Stimulated activated CD4-positive, alpha-beta T cell treated with anti-CD3 and anti-CD28 coated beads, Interleukin-12 subunit alpha, Interleukin-12 subunit beta, amount 100 ng/mL, for 24 hours (primary cell): ENCODE data around the gene NR1D1.

ENCODE experiments used
- DNase-seq, 2 experiments: peaks; one replicate each; pipeline ENCODE4 v3.0.0-alpha.2; 2020; ENCODE audit warnings: low read depth in 2 of 2

The NR1D1 gene

DNA sequence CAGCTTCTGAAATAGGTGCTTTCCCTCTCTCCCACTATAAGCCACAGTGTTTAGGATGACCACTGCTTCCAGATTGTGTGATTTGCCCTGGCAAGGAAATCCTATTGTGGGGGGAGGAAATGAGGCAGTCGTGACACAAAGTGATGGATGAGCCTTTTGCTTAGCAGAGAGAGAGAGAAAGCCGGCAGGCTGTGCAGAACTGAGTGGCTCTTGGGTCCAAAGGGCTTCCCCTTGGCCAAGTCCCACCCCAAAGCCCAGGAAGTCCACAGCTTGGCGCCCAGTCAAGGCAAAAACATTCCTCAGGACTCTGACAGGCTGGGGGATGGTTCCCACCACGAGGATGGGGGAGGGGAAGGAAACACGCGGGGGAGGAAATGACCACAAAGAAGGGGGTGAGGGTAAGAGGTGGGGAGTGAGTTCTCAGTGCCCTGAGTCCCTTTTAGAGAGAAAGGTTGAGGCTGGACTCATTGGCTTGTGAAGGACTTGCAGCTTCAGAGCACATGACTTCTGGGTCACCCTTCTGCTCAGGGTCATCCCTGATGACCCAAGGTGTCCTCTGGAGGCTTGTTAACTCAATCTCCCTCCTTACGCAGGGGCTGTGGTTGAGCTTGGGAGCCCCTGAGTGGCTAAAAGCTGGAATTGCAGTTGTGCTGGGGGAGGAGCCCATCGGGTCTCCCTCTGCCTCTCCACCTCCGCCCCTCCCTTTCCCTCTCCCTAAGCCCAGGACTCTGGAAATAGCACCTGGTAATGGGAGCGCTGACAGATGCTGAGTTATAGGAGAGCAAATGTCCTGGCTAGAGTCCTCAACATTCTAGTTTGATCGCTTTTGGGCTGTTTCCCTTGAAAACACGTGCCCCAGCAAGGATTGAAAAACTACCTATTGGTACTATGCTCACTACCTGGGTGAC lies 11.1 kb upstream of the NR1D1 start:
- DNase-seq: peak in 1 of 2 experiments; percentile 62

DNA sequence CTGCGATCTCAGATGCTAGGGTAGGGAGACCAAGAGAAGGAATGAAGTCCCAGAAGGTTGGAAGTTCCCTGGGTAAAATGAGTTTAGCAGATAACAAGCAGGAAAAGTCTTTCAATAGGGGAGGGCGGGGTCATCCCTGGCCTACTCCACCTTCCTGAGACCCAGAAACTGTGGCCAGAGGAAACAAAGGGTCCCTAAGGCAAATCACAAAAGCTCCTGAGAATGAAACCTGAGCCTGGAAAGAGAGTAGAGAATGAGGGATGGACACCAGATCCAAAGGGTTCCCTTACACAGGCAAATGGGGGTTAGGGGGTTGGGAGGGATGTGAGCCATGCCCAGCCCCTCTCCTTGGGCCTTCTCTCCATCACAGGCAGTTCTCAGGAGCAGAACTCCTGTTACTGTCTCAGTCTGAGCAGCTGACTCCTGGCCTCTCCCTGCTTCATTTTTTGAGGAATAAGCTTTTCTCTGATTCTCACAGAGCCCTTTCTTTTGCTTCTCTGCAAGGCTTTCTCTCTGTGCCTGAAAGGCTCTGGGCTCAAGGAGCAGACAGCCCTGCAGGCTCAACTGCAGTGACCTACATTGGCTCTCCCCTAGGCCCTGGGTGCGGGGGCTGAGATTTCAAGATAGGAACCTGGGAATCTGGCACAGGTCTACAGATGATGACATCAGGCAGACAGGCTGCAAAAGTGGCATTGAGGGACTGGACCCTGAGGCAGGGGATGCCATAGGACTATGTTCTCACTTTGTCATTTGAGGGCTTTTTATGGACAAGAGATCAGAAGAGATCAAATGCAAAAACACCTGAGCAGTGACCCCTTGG lies 9.8 kb upstream of the NR1D1 start:
- DNase-seq: no peak

DNA sequence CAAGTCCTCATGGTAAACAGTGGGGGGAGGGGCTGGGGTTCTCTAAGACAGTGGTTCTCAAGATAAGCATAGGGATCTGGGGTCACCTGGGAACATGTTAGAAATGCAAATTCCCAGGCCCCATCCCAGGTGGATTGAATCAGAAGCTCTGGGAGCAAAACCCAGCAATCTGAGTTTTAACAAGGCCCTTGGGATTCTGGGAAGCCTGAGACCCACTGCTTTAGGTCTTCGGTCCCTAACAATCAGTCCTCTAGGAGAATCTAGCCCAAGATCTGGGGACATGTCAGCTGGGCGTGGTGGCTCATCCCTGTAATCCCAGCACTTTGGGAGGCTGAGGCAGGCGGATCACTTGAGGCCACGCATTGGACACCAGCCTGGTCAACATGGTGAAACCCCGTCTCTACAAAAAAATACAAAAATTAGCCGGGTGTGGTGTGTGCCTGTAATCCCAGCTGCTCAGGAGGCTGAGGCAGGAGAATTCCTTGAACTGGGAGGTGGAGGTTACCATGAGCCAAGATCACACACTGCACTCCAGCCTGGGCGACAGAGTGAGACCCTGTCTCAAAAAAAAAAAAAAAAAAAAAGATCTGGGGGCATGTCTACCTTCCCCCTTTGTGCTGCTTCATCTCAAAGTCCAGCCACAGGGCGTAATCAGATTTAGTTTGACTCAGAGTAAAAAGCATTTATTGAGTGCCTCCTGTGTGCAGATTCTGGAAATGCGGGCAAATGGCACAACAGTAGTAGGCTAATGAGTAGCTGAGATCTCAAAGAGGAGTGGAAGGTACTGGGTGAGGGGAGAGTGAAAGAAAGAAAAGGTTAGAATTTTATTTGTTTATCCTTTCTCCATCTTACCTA lies 8.8 kb upstream of the NR1D1 start:
- no peak for DNase-seq

DNA sequence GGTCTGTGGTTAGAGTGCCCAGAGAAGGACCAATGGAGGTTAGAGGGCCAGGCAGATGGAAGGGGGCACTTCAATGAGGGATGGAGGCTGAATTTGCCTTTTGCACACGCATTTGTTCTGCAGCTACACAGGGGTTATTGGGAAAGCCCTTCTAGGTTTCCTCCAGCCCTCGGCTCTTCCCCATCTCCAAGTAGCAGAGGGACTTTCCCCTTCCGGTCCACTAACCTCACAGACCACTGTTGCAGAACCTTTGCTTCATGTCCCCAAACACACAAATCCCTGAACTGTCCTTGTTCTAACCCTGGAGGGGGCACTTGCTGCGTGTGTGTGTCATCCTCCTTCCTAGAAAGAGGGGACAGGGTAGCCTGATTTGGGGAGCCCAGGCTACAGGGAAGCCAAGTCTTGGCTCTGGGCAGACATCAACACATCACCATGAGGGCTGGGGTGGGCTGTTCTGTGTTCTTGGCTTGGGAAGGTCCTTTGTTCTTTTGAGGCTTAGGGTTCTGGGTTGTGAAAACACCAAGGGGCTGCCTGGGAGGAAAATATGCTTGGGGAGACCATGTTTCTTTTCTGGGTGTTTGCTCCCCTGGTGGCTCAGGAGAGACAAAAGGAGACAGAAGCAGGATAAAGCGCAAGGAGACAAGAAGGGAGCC lies 7.3 kb upstream of the NR1D1 start:
- no peak for DNase-seq

DNA sequence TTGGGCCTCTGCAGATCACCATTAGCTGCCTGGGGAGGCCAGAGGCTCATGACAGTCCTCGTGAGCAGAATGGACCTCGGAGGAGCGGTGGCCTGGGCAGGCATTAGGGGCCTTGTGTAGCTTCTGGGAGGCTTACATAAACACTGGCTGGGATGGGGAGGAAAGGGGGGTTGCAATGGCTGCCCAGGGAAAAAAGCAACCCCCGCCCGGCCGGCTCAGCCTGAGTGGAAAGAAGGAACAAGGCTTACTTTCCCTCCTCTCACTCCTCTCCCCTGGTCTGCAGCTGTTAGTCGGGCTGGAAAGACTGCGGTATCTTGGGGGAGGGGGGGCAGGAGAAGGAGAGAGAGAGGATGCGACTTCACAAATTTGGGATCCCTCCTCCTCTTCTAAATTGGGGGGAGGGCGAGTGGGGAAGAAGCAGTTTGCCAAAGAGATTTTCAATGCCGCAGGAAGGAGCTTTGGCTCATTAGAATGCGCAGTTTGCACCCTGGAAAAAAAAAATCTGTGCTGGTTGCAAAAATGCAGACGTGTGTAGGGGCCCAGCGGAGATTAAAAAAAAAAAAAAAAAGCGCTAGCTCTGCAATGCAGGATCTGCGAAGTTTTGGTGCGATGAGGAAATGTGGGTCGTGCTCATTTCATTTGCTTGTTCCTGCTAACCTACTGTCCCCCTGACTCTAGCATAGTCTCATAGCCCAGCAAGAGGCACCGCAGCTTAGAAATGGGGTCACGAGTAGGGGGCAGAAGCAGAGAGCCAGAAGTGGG lies 6.6 kb upstream of the NR1D1 start:
- DNase-seq: no peak

DNA sequence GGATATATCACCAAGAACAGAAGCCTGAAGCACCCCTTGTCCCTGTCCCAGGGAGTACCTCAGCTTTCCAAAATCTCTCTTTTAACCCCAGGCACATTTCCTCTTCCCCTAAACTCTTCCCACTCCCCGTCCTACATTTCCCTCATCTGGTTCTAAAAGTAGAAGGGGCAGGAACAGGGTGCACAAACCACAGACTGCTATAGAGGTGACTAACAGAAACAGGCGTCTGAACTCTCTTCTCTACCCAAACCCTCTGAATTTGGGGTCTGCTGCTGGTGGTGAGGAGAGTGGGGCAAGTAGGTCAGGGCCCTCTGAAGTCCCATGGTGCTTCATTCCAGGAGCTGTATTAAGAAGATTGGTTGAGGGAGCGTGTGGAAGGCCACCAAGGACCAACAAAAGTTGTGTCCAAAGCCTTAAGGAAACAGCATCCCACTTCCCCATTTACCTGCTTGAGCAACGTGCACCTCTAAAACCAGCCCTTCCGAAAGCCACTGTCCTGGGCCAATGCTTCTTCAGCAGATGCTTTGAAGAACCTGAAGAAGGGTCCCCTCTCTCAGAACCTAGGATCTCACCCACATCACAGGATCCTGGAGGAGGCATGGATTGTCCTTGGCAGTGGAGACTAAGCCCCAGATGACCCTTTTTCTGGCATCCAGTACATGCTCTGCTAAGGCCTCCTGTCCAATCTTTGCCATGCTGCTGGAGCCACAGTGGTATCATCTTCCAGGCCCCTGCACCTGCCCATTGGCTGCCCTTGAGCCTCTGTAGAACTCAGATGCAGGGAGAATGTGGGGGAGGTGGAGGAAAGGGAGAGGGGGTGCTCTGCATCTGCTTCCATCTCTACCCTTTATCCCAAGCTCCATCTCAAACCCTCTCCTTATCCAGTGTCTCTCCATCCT lies 5.7 kb upstream of the NR1D1 start:
- no peak for DNase-seq

DNA sequence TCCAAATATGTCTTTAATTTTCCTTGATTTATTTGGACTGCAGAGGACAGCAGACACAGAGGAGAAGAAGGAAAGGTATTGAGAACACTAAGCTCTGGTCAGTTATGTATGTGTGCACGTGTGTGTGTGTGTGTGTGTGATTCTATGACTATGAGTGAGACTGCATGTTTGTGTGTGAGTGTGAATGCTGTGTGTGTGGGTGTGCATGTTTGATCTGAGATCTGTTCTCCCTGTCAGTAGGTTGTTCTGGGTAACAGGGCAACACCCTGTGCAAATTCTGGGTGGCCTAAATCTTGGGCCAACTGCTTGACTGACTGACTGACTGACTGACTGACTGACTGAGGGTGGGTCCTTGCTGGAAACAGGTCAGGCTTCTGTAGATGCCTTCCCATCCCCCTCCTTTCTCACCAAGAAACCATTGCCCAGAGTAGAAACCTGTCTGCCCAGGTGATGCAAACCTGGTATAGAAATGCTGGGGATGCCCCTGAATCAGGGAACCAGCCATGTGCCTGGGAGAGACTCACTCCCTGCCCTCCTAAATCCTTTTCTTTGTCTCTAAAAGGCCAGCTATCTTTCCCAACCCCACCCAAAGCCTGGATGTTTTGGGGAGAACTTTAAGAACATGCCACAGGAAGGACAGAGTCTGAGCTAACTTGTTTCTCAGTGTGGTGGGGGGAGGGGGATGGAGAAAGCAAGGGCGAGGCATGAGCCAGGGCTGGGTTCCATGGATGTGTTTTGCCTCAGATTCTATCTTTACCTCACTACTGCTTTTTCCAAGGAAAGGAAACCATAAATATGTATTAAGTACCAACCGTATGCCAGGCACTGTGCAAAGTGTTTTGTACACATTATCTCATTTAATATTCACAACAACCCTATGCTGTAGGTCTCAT lies 4.5 kb upstream of the NR1D1 start:
- no peak for DNase-seq

DNA sequence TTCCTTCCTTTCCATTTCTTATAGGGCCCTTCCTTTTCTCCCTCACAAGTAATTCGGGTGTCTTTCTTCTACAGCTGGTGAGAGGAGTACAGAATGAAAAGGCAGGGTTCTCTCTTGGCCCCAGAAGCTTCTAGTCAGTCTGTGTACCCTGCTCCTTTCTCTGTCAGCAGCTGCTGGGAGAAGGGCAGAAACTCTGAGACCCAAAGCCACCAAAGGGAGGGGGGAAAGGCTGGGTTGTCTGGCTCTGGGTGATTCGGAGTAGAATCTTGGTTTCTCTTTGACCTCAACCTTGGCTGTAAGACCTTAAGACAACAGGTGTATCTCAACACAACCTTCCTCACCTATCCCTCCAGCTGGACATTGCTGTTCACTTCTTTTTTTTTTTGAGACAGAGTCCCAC lies 3.3 kb upstream of the NR1D1 start:
- no peak for DNase-seq

DNA sequence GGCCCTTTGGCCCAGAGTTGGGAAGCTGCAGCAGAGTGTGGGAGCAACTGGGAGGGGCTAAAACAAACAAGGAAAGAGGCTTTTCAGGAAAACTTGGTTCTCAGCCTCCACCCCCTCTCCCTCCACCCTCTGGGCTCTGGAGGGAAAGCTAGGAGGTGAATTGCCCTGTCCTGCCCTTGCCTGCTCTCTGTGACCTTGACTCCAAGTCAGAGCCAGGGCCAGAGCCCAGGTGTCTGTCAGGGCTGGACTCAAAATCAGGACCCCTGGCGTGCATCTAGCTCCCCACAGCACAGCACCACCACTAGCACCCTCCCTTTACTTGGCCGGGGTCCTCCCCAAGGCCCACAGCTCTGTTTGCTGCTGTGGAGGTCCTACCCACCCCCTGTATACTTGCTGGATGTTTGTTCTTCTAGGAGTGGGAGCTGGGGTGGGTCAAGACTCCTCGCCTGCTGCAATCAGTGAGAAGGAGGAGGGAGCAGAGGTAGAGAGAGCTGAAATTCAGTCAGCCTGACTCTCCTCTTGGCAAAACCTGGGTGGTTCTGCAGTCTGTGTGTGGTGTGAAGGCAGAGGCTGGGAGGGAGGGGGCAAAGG lies 2.8 kb upstream of the NR1D1 start:
- DNase-seq: no peak

DNA sequence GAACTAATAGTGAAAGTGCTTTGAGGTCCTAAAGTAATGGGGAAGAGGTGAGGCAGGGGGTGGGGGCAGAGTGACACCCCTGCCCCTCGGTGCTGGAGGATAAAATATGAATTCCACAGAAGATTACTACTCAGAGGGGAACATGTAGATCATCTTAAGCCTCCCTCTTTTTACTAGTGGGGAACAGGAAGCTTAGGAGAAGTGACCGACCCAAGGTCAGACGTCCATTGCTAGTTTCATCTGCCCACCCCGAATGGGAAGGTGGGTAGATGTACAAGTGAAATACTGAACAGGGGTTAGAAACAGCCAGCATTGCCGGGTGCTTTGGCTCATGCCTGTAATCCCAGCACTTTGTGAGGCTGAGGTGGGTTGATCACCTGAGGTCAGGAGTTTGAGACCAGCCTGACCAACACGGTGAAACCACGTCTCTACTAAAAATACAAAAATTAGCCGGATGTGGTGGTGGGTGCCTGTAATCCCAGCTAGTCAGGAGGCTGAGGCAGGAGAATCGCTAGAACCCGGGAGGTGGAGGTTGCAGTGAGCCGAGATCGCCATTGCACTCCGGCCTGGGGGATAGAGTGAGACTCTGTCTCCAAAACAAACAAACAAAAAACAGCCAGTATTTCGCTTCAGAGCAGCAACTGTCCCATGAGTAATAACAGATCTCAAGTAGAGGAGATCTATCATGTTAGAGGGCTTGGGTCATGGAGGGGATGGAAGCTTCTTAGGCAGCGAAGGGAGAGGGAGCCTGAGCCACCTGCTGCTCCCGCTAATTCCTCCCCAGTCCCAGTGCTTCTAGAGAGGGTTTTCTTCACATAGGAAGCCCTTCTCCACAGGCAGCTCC lies 1.2 kb upstream of the NR1D1 start:
- no peak for DNase-seq

DNA sequence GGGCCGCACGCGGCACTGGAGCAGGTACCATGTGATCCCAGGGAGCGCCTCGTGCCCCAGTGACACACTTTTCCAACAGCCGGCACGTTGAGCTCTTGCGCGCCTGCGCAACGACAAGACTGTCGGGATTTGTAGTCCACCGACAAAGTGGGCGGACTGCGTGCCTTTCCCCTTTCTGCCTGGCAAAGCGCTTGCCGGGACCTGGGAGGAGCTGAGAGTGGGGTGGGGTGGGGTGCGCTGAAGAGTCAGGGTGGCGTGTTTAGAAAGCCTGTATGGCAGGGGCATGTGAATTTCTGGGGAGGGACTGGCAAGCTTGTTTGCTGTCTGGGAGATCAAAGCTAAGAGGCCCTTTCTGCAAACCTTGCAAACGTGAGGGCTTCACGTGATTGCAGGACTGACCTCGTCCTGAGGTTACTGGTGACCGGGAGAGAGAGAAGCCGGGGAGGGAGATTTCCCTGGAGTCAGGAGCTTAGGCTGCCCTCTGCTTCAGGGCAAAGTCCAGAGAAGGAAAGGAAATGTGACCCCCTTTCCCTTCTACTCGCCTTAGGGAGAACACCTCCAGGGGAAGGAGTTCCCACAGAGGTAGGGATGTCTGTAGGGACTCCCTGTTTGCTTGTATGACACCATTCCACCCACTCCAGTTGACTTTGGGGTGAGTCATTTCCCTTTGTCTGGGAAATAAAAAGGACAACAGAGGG lies 429 bp upstream of the NR1D1 start:
- peak; percentile 82 to 89 for DNase-seq

DNA sequence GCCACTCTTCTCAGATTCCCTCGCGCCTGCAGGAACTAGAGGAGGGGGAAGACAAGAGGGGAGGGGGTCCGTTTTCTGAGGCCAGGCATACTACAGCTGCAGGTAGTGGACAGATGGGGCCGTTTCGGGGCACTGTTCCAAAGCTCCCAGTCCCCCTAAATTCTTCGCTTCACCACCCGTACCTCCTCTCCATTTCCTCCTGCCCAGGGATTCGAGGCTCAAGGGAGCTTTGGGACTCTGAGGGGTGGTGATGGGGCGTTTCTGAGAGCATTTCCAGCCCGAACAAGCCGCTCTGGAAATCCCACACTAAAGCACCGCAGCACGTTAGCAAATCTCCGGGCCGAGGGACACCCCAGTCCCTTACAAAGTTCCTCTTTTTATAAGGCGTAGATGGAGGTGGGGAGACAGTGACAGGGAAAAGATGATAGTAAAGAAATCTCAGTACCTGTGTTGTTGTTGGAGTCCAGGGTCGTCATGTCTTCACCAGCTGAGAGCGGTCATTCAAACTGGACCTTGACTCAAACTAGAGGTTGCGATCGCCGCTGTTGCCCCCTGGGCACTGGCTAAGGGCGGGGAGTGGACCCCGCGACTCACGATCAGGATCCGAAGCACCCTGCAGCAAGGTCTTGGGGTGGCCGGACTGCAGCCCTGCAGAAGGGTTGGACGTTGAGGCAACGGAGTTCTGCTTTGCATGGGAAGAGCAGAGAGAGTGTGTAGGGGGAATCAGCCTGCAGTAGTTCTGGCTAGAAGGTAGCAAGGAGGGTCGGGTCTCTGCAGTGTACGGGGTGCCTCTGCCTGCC lies 570 bp downstream of the NR1D1 start:
- DNase-seq: no peak

DNA sequence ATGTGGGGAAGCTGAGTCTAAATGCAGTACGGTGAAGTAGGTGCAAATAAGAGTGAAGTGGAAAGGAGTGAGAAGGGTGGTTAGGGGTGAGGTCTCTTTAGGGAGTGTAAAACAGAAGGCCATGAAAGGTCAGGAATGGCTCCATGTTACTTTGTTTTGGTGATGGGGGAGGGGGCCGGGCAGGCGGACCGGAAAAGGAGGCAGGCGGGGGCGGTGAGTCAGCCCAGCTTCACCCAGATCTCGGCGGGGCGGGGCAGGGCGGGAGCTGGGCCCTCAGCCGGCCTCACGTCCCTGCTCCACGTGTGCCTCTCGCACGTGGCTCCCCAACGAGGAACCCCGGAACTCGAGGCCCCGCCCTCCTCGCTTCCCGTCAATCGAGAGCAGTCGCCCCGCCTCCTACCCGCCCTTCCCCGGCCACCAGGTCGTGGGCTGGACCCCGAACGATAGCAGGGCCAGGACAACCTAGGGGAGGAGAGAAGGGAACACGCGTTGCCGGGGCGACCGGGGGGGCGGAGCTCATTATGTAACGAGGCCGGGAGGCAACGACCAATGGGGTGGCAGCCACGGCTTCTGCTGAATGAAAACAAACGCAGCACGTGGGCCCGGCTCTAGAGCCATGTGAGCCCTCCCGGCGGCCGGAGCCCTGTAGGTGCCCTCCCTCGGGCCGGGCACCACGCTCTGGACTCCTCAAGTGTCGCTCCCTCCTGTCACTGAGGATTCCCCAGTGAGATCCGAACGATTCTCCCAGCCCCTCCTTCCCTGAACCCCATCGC lies 1.4 kb downstream of the NR1D1 start:
- DNase-seq: peak; percentile 97 to 99

DNA sequence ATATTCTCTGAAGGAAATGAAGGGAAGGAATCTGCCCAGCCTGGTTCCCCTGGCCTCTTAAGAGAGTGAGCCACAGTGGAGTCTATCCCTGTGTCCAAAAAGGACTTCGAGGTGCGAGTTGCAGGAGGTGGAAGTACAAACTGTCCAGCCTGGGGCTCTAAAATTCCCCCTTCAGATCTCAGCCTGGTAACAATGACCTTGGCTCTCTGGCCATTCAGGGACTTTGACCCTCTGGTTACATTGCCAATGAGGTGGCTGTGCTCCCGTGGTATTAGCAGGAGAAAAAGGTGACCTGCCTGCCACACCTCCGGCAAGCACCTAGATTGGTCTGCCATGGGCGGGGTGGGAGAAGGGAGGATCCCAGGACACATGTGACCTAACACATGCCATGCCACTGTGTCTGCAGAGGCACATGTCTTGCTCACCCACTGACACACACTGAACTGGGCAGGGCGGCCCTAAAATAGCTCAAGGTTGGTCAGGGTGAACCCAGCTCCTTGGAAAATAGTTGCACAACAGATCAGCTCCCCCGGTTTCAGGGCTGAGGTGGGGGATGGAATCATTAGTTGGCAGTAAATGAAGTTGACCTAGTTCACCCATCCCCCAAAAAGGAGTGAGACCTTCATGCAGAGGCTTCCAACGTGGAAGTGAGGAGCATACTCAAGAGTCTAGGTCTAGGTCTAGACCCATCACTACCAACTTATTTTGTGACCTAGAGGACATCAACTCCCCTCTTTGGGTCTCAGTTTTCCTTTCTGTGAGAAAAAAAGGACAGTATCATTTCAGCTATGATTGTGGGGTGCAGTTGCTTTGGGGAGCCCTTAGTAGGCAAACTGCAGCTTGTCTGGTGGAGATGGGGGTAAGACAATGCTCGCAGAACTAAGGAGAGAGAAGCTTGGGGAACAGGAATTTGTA lies 2.2 kb downstream of the NR1D1 start:
- DNase-seq: no peak
